Thyroid gland (tissue), 4 donors: ENCODE data around the gene SCAANT1. TPM values are rescaled to one million over a fixed set of nuclear protein-coding genes. Genes with fewer than 3 reads are reported as not detected.
A peak's percentile ranks its signal among the peaks of the same experiment; 100 is the strongest.

Source experiments
- DNase-seq, 2 donors: peaks; one replicate each; pipeline ENCODE4 v3.0.0-alpha.2; 2019
- H3K27ac ChIP-seq, 3 donors: fragments of 200-600 bp; sonication (generic); 1 replicate in 2 of 3; 2 replicates in 1 of 3; pipeline ENCODE4 v1.5.1; 2016 to 2019; ENCODE audit warnings: mild to moderate bottlenecking in 1 of 3, moderate library complexity in 1 of 3
- H3K27me3 ChIP-seq: fragments of 200-600 bp; sonication (generic); one replicate; pipeline ENCODE4 v1.5.1; 2019
- H3K36me3 ChIP-seq, 2 donors: fragments of 200-600 bp; sonication (generic); one replicate each; pipeline ENCODE4 v1.5.1; 2016 to 2019
- H3K4me1 ChIP-seq, 2 donors: fragments of 200-600 bp; sonication (generic); one replicate each; pipeline ENCODE4 v1.5.1; 2017 to 2019
- H3K4me3 ChIP-seq, 3 donors: fragments of 200-600 bp; sonication (generic); replicated peaks in 1 of 3; 1 replicate in 2 of 3; 2 replicates in 1 of 3; pipeline ENCODE4 v1.5.1; 2016; ENCODE audit warnings: mild to moderate bottlenecking in 1 of 3
- H3K9me3 ChIP-seq: fragments of 200-600 bp; sonication (generic); one replicate; pipeline ENCODE4 v1.5.1; 2017
- CTCF ChIP-seq, 6 experiments: fragments of 200-600 bp in 3 of 6; fragments of 450-650 bp in 3 of 6; sonication (generic) in 3 of 6; IDR thresholded peaks; one replicate each; pipeline ENCODE4 v1.5.1; 2016 to 2019; ENCODE audit warnings: antibody characterized with exemption in 6 of 6, mild to moderate bottlenecking in 2 of 6, inconsistent platforms in 1 of 6, moderate library complexity in 1 of 6
- POLR2A ChIP-seq, 2 donors: fragments of 450-650 bp; IDR thresholded peaks; one replicate each; pipeline ENCODE4 v1.6.1; 2017; ENCODE audit warnings: antibody characterized with exemption in 2 of 2, mild to moderate bottlenecking in 2 of 2, moderate library complexity in 1 of 2
- WGBS, 2 donors: methylation state at CpG; one replicate each; pipeline ENCODE4 v1.1.5; 2017; 5-methylcytosine and 5-hydroxymethylcytosine counted together
- intact Hi-C: fragments of 100-400 bp; cut with DNase I; formaldehyde crosslinking; loops from one replicate; pipeline ENCODE4 v1.15.1; 2023
- total RNA-seq, 4 donors: library from RNA; depleted of rRNA; stranded (reverse); fragments of >200 nt; gene quantifications; one replicate each; pipeline ENCODE4 v1.2.3, GENCODE V29; 2016

SCAANT1 gene
- total RNA-seq, 4 donors from 2014 or later, result not detected

DNA sequence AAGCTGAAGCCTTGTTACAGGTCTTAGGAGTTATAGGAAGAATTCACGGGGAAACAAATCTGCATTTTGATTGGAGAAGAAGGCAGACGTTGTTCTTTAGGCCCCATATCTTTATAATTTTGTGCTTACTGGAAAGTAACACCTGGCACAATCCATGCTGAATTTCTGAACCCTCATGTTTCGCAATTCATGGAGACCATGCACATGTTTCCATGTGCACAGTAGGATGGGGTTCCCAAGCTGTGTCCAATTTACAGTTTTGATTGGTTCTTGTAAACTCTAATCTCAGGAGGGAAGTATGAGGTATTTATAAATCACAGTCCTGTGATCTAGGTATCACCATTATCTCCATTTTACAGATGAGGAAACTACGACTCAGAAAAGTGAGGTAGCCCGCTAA, 7.8 kb upstream of the SCAANT1 start:
- Histone ChIP-seq H3K4me3 (no peak overlapping the region), H3K36me3 (peaks cover 0 to 6% of the 10 kb centered on the region in 2 donors), H3K27me3 (no peaks in the 10 kb centered on the region), H3K27ac (no peak overlapping the region), H3K4me1 (peaks cover 0 to 4% of the 10 kb centered on the region in 2 donors), H3K9me3 (no peaks in the 10 kb centered on the region)
- DNase-seq, result no peak
- TF ChIP-seq CTCF (IDR thresholded peaks at IDR 0.05) (no peak), POLR2A (IDR thresholded peaks at IDR 0.05) (no peak)
- intact Hi-C loops, result no loop called here
- WGBS, 2 donors, result 95 to 97% methylated on average over 5 of the region's 5 CpGs

GRCh38 chr3:63918321-63918720, 6.1 kb upstream of the SCAANT1 start:
- Histone ChIP-seq H3K4me3 (no peak overlapping the region), H3K27ac (no peak overlapping the region), H3K9me3 (no peaks in the 10 kb centered on the region), H3K36me3 (peaks cover 0 to 6% of the 10 kb centered on the region in 2 donors), H3K27me3 (no peaks in the 10 kb centered on the region), H3K4me1 (peaks cover 15 to 16% of the 10 kb centered on the region in 2 donors)
- no peak for DNase-seq
- TF ChIP-seq POLR2A (IDR thresholded peaks at IDR 0.05), result no peak
- TF ChIP-seq CTCF (IDR thresholded peaks at IDR 0.05), result no peak
- intact Hi-C loops, result loop anchor here (10.0 kb wide), 1 partner anchor 54 kb away; the partner anchor contains the start of genes ATXN7 and THOC7

GRCh38 chr3:63914312-63914711, 2.1 kb upstream of the SCAANT1 start:
- TF ChIP-seq POLR2A (IDR thresholded peaks at IDR 0.05) (no peak), CTCF (IDR thresholded peaks at IDR 0.05) (peak in 2 of 6 experiments; percentile 13 to 27)
- Histone ChIP-seq H3K27ac (peak overlapping the region; percentile 21 to 99 (median 86)), H3K27me3 (no peaks in the 10 kb centered on the region), H3K9me3 (no peaks in the 10 kb centered on the region), H3K4me3 (no peak overlapping the region), H3K4me1 (peaks cover 20 to 26% of the 10 kb centered on the region in 2 donors), H3K36me3 (peaks cover 0 to 6% of the 10 kb centered on the region in 2 donors)
- DNase-seq, result peak; percentile 68 to 69
- intact Hi-C loops, result loop anchor here (10.0 kb wide), 1 partner anchor 50 kb away; the partner anchor contains the start of genes ATXN7 and THOC7
- WGBS, 2 donors, result 51 to 57% methylated on average over 5 of the region's 5 CpGs

- intact Hi-C loops, result loop anchor here (10.0 kb wide), 1 partner anchor 48 kb away; the partner anchor contains the start of genes ATXN7 and THOC7
- no peak for TF ChIP-seq CTCF (IDR thresholded peaks at IDR 0.05)
- no peak for TF ChIP-seq POLR2A (IDR thresholded peaks at IDR 0.05)
- Histone ChIP-seq H3K36me3 (peaks cover 0 to 6% of the 10 kb centered on the region in 2 donors), H3K9me3 (no peaks in the 10 kb centered on the region), H3K27ac (peak overlapping the region; percentile 71 to 99 (median 86)), H3K4me1 (peaks cover 20 to 26% of the 10 kb centered on the region in 2 donors), H3K27me3 (no peaks in the 10 kb centered on the region), H3K4me3 (peak overlapping the region in 2 of 3 donors; percentile 18 to 73)
- WGBS, 2 donors, result 15 to 19% methylated on average over 21 to 23 of the region's 46 CpGs
- DNase-seq, result peak; percentile 72 to 77
Observed at GRCh38 chr3:63912768-63913588, 795 bp upstream of the SCAANT1 start.

DNA sequence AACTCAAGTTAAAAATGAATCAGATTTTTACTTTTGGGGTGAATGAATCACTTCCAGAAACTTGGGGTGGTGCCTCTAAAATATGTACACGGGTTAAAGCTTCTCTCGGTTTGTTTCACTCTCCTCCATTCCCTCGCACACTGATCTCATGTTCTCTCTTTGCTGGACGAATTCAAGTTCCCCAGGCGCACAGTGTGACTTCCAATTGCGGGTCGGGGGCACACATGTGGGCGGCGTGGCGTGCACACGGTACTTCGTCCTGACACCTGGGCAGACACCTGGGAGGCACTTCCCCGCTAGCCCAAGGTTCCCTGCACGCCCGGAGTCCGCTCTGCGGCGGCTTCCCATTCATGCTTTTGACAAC, 692 bp downstream of the SCAANT1 start:
- 0 to 1% methylated on average over 10 to 18 of the region's 18 CpGs for WGBS, 2 donors
- peaks cover 20 to 26% of the 10 kb centered on the region in 2 donors for H3K4me1 ChIP-seq
- no peaks in the 10 kb centered on the region for H3K9me3 ChIP-seq
- intact Hi-C loops, result loop anchor here (10.0 kb wide), 1 partner anchor 47 kb away; the partner anchor contains the start of genes ATXN7 and THOC7
- H3K36me3 ChIP-seq, result peaks cover 0 to 6% of the 10 kb centered on the region in 2 donors
- TF ChIP-seq POLR2A (IDR thresholded peaks at IDR 0.05), result no peak
- TF ChIP-seq CTCF (IDR thresholded peaks at IDR 0.05), result no peak
- peak overlapping the region; percentile 73 to 86 (median 79) for H3K4me3 ChIP-seq
- H3K27me3 ChIP-seq, result no peaks in the 10 kb centered on the region
- DNase-seq, result no peak
- peak overlapping the region; percentile 86 to 99 (median 96) for H3K27ac ChIP-seq
